ENCODE results near the gene PDGFA.
A peak's percentile ranks its signal among the peaks of the same experiment; 100 is the strongest.

PDGFA gene

GRCh38 chr7:519484-520390 lies at the start of gene PDGFA:
Gene PDGFA (minus strand): TSS chr7:519846. CDS start chr7:519001, 845 bp downstream.
- H3K9me3 ChIP-seq (ENCODE audit: control insufficient read depth, low read length): no peaks in the 10 kb centered on the region
- H2AFZ ChIP-seq: peak within 1 kb of the TSS; percentile 80
- peak within 1 kb of the TSS; percentile 67 for H3K9ac ChIP-seq
- H3K4me1 ChIP-seq: peaks cover 9% of the 10 kb centered on the region
- H3K4me3 ChIP-seq (ENCODE audit: low read depth, low read length): peak within 1 kb of the TSS; percentile 58
- H3K27me3 ChIP-seq (ENCODE audit: control insufficient read depth, insufficient read depth, low read length): no peaks in the 10 kb centered on the region
- no peaks in the 10 kb centered on the region for H3K36me3 ChIP-seq (ENCODE audit: control insufficient read depth, insufficient read depth, low read length)
- peak within 1 kb of the TSS; percentile 64 for H3K27ac ChIP-seq
- peak; percentile 20 for TF ChIP-seq CTCF (IDR thresholded peaks at IDR 0.05)
- peak within 1 kb of the TSS; percentile 80 for H3K4me2 ChIP-seq (ENCODE audit: low read length)
- H3K79me2 ChIP-seq: no peaks in the 10 kb centered on the region

GRCh38 chr7:568031-568951 lies 48.6 kb upstream of the PDGFA start:
- no peaks in the 10 kb centered on the region for H3K36me3 ChIP-seq (ENCODE audit: control insufficient read depth, insufficient read depth, low read length)
- no peak for TF ChIP-seq CTCF (IDR thresholded peaks at IDR 0.05)
- H3K9ac ChIP-seq: no peak overlapping the region
- no peaks in the 10 kb centered on the region for H3K27me3 ChIP-seq (ENCODE audit: control insufficient read depth, insufficient read depth, low read length)
- H2AFZ ChIP-seq: no peak overlapping the region
- H3K27ac ChIP-seq: no peak overlapping the region
- H3K9me3 ChIP-seq (ENCODE audit: control insufficient read depth, low read length): no peaks in the 10 kb centered on the region
- H3K4me3 ChIP-seq (ENCODE audit: low read depth, low read length): no peak overlapping the region
- no peak overlapping the region for H3K4me2 ChIP-seq (ENCODE audit: low read length)
- H3K4me1 ChIP-seq: no peaks in the 10 kb centered on the region
- no peaks in the 10 kb centered on the region for H3K79me2 ChIP-seq

- H3K4me1 ChIP-seq: no peaks in the 10 kb centered on the region
- no peak for TF ChIP-seq CTCF (IDR thresholded peaks at IDR 0.05)
Measured at GRCh38 chr7:567305-567883, 47.7 kb upstream of the PDGFA start.

GRCh38 chr7:566100-566499 lies 46.5 kb upstream of the PDGFA start:
- Histone ChIP-seq H3K4me3 (ENCODE audit: low read depth, low read length) (no peak overlapping the region), H3K79me2 (no peaks in the 10 kb centered on the region), H3K4me2 (ENCODE audit: low read length) (no peak overlapping the region), H3K27me3 (ENCODE audit: control insufficient read depth, insufficient read depth, low read length) (no peaks in the 10 kb centered on the region), H3K9me3 (ENCODE audit: control insufficient read depth, low read length) (no peaks in the 10 kb centered on the region), H3K36me3 (ENCODE audit: control insufficient read depth, insufficient read depth, low read length) (no peaks in the 10 kb centered on the region), H3K4me1 (no peaks in the 10 kb centered on the region), H3K27ac (no peak overlapping the region), H3K9ac (no peak overlapping the region), H2AFZ (no peak overlapping the region)
- TF ChIP-seq CTCF (IDR thresholded peaks at IDR 0.05): no peak

More at GRCh38 chr7:567305-567883, 47.7 kb upstream of the PDGFA start:
- Histone ChIP-seq H3K36me3 (ENCODE audit: control insufficient read depth, insufficient read depth, low read length) (no peaks in the 10 kb centered on the region), H3K4me3 (ENCODE audit: low read depth, low read length) (no peak overlapping the region), H3K27ac (no peak overlapping the region), H3K9me3 (ENCODE audit: control insufficient read depth, low read length) (no peaks in the 10 kb centered on the region), H3K79me2 (no peaks in the 10 kb centered on the region), H3K9ac (no peak overlapping the region), H3K27me3 (ENCODE audit: control insufficient read depth, insufficient read depth, low read length) (no peaks in the 10 kb centered on the region), H3K4me2 (ENCODE audit: low read length) (no peak overlapping the region), H2AFZ (no peak overlapping the region)
